GM23248 (cell line): ENCODE measurements around the gene EGFR. TPM values are rescaled to one million over a fixed set of nuclear protein-coding genes. Genes with fewer than 3 reads are reported as not detected.

Experiments
- DNase-seq: peaks from one replicate; pipeline ENCODE4 v3.0.0-alpha.2; 2015
- H2AFZ ChIP-seq: fragments of 200-600 bp; sonication (generic); 2 replicates; pipeline ENCODE4 v1.6.1; 2016; ENCODE audit warnings: antibody characterized with exemption
- H3F3A ChIP-seq: fragments of 200-600 bp; sonication (generic); 2 replicates; pipeline ENCODE4 v1.6.1; 2016; ENCODE audit warnings: mild to moderate bottlenecking, antibody characterized with exemption, mixed run types; ENCODE audit not compliant: insufficient read depth
- H3K27ac ChIP-seq: fragments of 200-600 bp; sonication (generic); 2 replicates; pipeline ENCODE4 v1.5.1; 2016; ENCODE audit warnings: mild to moderate bottlenecking
- H3K27me3 ChIP-seq: fragments of 200-600 bp; sonication (generic); replicated peaks from 2 replicates; pipeline ENCODE4 v1.6.1; 2016; ENCODE audit warnings: mild to moderate bottlenecking; ENCODE audit not compliant: insufficient read depth
- H3K36me3 ChIP-seq: fragments of 200-600 bp; sonication (generic); 2 replicates; pipeline ENCODE4 v1.6.1; 2016; ENCODE audit warnings: low read depth, mild to moderate bottlenecking
- H3K4me1 ChIP-seq: fragments of 200-600 bp; sonication (generic); 2 replicates; pipeline ENCODE4 v1.6.1; 2016; ENCODE audit warnings: mild to moderate bottlenecking; ENCODE audit not compliant: insufficient read depth
- H3K4me2 ChIP-seq: fragments of 200-600 bp; sonication (generic); one replicate; pipeline ENCODE4 v1.6.1; 2016; ENCODE audit warnings: mild to moderate bottlenecking; ENCODE audit not compliant: unreplicated experiment
- H3K4me3 ChIP-seq: fragments of 200-600 bp; sonication (generic); 2 replicates; pipeline ENCODE4 v1.5.1; 2016; ENCODE audit warnings: mild to moderate bottlenecking
- H3K79me2 ChIP-seq: fragments of 200-600 bp; sonication (generic); 2 replicates; pipeline ENCODE4 v1.6.1; 2016; ENCODE audit warnings: mild to moderate bottlenecking; ENCODE audit not compliant: insufficient read depth
- H3K9ac ChIP-seq: fragments of 200-600 bp; sonication (generic); 2 replicates; pipeline ENCODE4 v1.6.1; 2016; ENCODE audit warnings: mild to moderate bottlenecking
- H3K9me2 ChIP-seq: fragments of 200-600 bp; sonication (generic); 2 replicates; pipeline ENCODE4 v1.6.1; 2016; ENCODE audit warnings: mixed run types, mild to moderate bottlenecking, moderate library complexity; ENCODE audit not compliant: insufficient read depth
- H3K9me3 ChIP-seq: fragments of 200-600 bp; sonication (generic); one replicate; pipeline ENCODE4 v1.6.1; 2017; ENCODE audit warnings: low read depth
- H4K20me1 ChIP-seq: fragments of 200-600 bp; sonication (generic); 2 replicates; pipeline ENCODE4 v1.6.0; 2016; ENCODE audit not compliant: insufficient read depth
- EZH2 ChIP-seq: fragments of 200-600 bp; sonication (generic); IDR thresholded peaks from 2 replicates; pipeline ENCODE4 v1.6.1; 2018; ENCODE audit warnings: antibody characterized with exemption, mild to moderate bottlenecking; ENCODE audit not compliant: insufficient read depth, poor library complexity, severe bottlenecking
- EZH2phosphoT487 ChIP-seq: fragments of 200-600 bp; sonication (generic); IDR thresholded peaks from 2 replicates; pipeline ENCODE4 v1.6.1; 2018; ENCODE audit warnings: antibody characterized with exemption, moderate library complexity, mild to moderate bottlenecking, low read depth; ENCODE audit not compliant: insufficient read depth
- WGBS, 2 experiments: methylation state at CpG; one replicate each; pipeline ENCODE4 v1.1.6; 2015 to 2017; ENCODE audit warnings: low lambda C conversion rate in 2 of 2, low coverage in 1 of 2; ENCODE audit errors: missing lambda C conversion rate in 2 of 2; 5-methylcytosine and 5-hydroxymethylcytosine counted together
- in situ Hi-C: fragments of 300-500 bp; cut with MboI; formaldehyde crosslinking; loops from 2 replicates; pipeline ENCODE4 v1.15.0; 2020
- polyA plus RNA-seq: library from polyadenylated mRNA; unstranded; fragments of >200 nt; fragmentation: Nextera tagmentation; extraction: Ambion mirVana; gene quantifications from 2 replicates; pipeline ENCODE4 v1.2.1, GENCODE V29; 2016
- total RNA-seq: library from RNA; depleted of rRNA; stranded (reverse); fragments of >200 nt; shearing (Covaris generic); gene quantifications from 2 replicates; pipeline ENCODE4 v1.2.3, GENCODE V29; 2014

Gene EGFR
- total and polyA plus RNA-seq, 2 experiments from 2014 or later: 48.7 to 53.5 TPM

DNA sequence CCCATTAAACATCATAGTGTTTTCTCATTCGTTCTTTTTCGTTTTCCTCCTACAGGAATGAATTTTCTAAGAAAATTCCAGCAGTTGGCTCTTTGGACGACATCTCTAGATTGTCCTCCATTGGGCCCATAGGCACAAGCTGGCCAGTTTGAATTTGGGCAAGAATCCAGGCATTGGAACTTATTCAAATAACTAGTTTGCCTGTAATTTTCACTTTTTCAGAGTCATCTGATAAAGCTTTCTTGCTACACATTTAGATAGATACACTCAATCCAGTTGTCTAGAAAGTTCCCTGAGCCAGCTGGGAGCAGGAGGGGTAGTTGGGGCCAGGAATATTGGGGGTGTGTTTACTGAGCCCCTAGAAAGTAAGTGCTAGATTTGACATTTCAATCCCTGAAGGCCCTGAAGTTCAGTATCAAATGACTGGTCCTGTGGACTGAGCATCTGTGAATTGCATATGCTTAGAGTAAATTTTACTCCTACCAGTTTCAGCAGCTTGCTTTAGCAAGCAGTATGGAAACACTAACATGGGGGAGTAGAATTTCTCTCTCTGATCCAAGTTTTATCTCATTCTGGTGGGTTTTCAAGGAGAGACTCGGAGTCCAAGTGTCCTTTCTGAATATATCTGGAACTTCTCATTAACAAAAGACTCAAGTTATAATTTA, 5.2 kb downstream of the EGFR start:
- H3K9me2 ChIP-seq: no peaks in the 10 kb centered on the region
- peaks cover 67% of the 10 kb centered on the region for H3K4me1 ChIP-seq
- peaks cover 99% of the 10 kb centered on the region for H3K79me2 ChIP-seq
- H2AFZ ChIP-seq: no peak overlapping the region
- TF ChIP-seq EZH2phosphoT487 (no peak), EZH2 (no peak)
- H3K9ac ChIP-seq: no peak overlapping the region
- H3K4me2 ChIP-seq: peak overlapping the region; percentile 29
- no peaks in the 10 kb centered on the region for H3K27me3 ChIP-seq
- peaks cover 67% of the 10 kb centered on the region for H3F3A ChIP-seq
- H3K36me3 ChIP-seq: no peaks in the 10 kb centered on the region
- no peak overlapping the region for H3K4me3 ChIP-seq
- no peaks in the 10 kb centered on the region for H3K9me3 ChIP-seq
- WGBS, 2 experiments: 87 to 94% methylated on average over 4 of the region's 4 CpGs
- H4K20me1 ChIP-seq: no peaks in the 10 kb centered on the region
- DNase-seq: no peak
- H3K27ac ChIP-seq: peak overlapping the region; percentile 72
- in situ Hi-C loops: no loop called here

- Histone ChIP-seq H3K27me3 (no peaks in the 10 kb centered on the region), H3K4me1 (peaks cover 73% of the 10 kb centered on the region), H3K36me3 (no peaks in the 10 kb centered on the region), H3F3A (peaks cover 75% of the 10 kb centered on the region), H3K4me3 (no peak overlapping the region), H3K4me2 (peak overlapping the region; percentile 46), H3K9ac (no peak overlapping the region), H3K9me3 (no peaks in the 10 kb centered on the region), H2AFZ (no peak overlapping the region), H3K9me2 (no peaks in the 10 kb centered on the region), H3K27ac (peak overlapping the region; percentile 72), H3K79me2 (peaks cover 99% of the 10 kb centered on the region), H4K20me1 (no peaks in the 10 kb centered on the region)
- peak; percentile 97 for DNase-seq
- in situ Hi-C loops: no loop called here
- 38 to 45% methylated on average over 2 of the region's 2 CpGs for WGBS, 2 experiments
- TF ChIP-seq EZH2 (no peak), EZH2phosphoT487 (no peak)
Observed at GRCh38 chr7:55024776-55025175, 6.0 kb downstream of the EGFR start.

GRCh38 chr7:55026086-55026790, 7.4 kb downstream of the EGFR start:
- 6 to 14% methylated on average over 11 of the region's 11 CpGs for WGBS, 2 experiments
- TF ChIP-seq EZH2phosphoT487 (no peak), EZH2 (no peak)
- Histone ChIP-seq H3K4me2 (peak overlapping the region; percentile 46), H3K9ac (peak overlapping the region; percentile 57), H3K4me3 (0 out of 2 replicates have a peak overlapping the region, but pooled peaks have one; percentile 3), H3K9me2 (no peaks in the 10 kb centered on the region), H4K20me1 (no peaks in the 10 kb centered on the region), H3K36me3 (no peaks in the 10 kb centered on the region), H3K9me3 (no peaks in the 10 kb centered on the region), H3K79me2 (peaks cover 99% of the 10 kb centered on the region), H3F3A (peaks cover 79% of the 10 kb centered on the region), H3K27me3 (no peaks in the 10 kb centered on the region), H3K27ac (peak overlapping the region; percentile 72), H3K4me1 (peaks cover 80% of the 10 kb centered on the region), H2AFZ (no peak overlapping the region)
- peak; percentile 77 for DNase-seq
- in situ Hi-C loops: no loop called here

DNA sequence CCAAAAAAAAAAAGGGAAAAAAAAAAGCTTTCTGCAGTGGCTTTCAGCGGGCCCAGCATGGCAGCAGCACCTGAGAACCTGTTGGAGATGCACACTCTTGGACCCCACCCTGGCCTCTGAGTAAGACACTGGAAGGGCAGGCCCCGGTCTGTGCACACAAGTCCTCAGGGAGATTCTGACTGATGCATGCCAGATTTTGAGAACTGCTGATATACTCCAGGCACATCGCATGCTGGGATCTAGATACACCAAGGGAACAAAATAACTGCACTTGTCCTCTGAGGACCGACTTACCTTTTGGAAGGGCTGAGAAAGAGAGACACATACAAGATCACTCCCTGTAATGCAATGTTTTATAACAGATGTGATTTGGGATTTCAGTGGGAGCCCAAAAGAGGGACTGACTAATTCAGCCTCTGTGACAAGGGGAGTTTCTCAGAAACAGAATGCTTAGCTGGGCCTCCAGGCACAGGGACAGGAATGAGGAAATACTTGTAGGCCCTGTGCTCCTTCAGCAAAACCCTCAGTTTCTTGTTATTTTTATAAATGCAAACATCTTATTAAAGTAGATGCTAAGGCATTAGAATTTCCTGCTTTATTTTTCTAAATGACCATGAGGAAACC, 8.2 kb downstream of the EGFR start:
- H4K20me1 ChIP-seq: no peaks in the 10 kb centered on the region
- peak overlapping the region; percentile 72 for H3K27ac ChIP-seq
- peak overlapping the region; percentile 36 for H3K4me2 ChIP-seq
- H3K4me1 ChIP-seq: peaks cover 81% of the 10 kb centered on the region
- no peak for TF ChIP-seq EZH2phosphoT487
- H3K4me3 ChIP-seq: 0 out of 2 replicates have a peak overlapping the region, but pooled peaks have one; percentile 3
- peaks cover 80% of the 10 kb centered on the region for H3F3A ChIP-seq
- no peaks in the 10 kb centered on the region for H3K36me3 ChIP-seq
- H3K27me3 ChIP-seq: no peaks in the 10 kb centered on the region
- WGBS, 2 experiments: 38 to 43% methylated on average over 4 of the region's 4 CpGs
- no peaks in the 10 kb centered on the region for H3K9me2 ChIP-seq
- in situ Hi-C loops: no loop called here
- H3K9me3 ChIP-seq: no peaks in the 10 kb centered on the region
- H3K9ac ChIP-seq: peak overlapping the region; percentile 45
- no peak overlapping the region for H2AFZ ChIP-seq
- H3K79me2 ChIP-seq: peaks cover 99% of the 10 kb centered on the region
- peak; percentile 78 for DNase-seq
